Caco-2 (cell line): ENCODE measurements around the gene ENO3. TPM values are rescaled to one million over a fixed set of nuclear protein-coding genes. Genes with fewer than 3 reads are reported as not detected.

Source experiments
- BruUV-seq: library from RNA; stranded (reverse); fragments of 400-500 nt; replicated peaks from 2 replicates; lab custom pipeline; 2021; lab: Mats Ljungman, UMichigan
- CTCF ChIA-PET: fragments of 300-600 bp; sonication (Branson Sonifier 250); formaldehyde crosslinking; loops from one replicate; lab custom pipeline; 2022; ENCODE audit warnings: antibody characterized with exemption; lab: Charles Lee
- POLR2A ChIA-PET: fragments of 300-600 bp; sonication (Branson Sonifier 250); formaldehyde crosslinking; loops from one replicate; lab custom pipeline; 2022; ENCODE audit warnings: antibody characterized with exemption; lab: Charles Lee
- DNase-seq, 2 experiments: peaks; one replicate each; pipeline versions ENCODE4 v3.0.0 to v3.0.0-alpha.2; 2020 to 2022
- H3K27me3 ChIP-seq: replicated peaks from 2 replicates; pipeline ENCODE4 v1.6.0; 2011; ENCODE audit warnings: low read length; ENCODE audit not compliant: control insufficient read depth, insufficient read depth
- H3K36me3 ChIP-seq: 2 replicates; pipeline ENCODE4 v1.5.1; 2011; ENCODE audit warnings: low read length; ENCODE audit not compliant: control insufficient read depth, insufficient read depth
- H3K4me1 ChIP-seq: fragments of 250-450 bp; sonication (Bioruptor Pico); 2 replicates; pipeline ENCODE4 v1.5.1; 2020; ENCODE audit warnings: mild to moderate bottlenecking
- H3K4me3 ChIP-seq: 2 replicates; pipeline ENCODE4 v1.5.1; 2011; ENCODE audit warnings: low read depth, mild to moderate bottlenecking, control low read depth, low read length
- H3K9me3 ChIP-seq: fragments of 250-450 bp; sonication (Bioruptor Pico); 2 replicates; pipeline ENCODE4 v1.5.1; 2020; ENCODE audit warnings: mild to moderate bottlenecking, moderate library complexity
- H3K27ac Mint-ChIP-seq: one replicate; pipeline ENCODE4 v1.8.0; 2022; ENCODE audit warnings: mixed read lengths; ENCODE audit not compliant: unreplicated experiment
- H3K27me3 Mint-ChIP-seq: one replicate; pipeline ENCODE4 v1.8.0; 2022; ENCODE audit warnings: mixed read lengths; ENCODE audit not compliant: insufficient read depth, unreplicated experiment
- H3K36me3 Mint-ChIP-seq: one replicate; pipeline ENCODE4 v1.8.0; 2022; ENCODE audit warnings: mild to moderate bottlenecking, mixed read lengths; ENCODE audit not compliant: insufficient read depth, unreplicated experiment
- H3K4me1 Mint-ChIP-seq: one replicate; pipeline ENCODE4 v1.8.0; 2022; ENCODE audit warnings: low read depth, mixed read lengths; ENCODE audit not compliant: unreplicated experiment
- H3K4me3 Mint-ChIP-seq: one replicate; pipeline ENCODE4 v1.8.0; 2022; ENCODE audit warnings: mild to moderate bottlenecking, moderate library complexity, mixed read lengths; ENCODE audit not compliant: unreplicated experiment
- H3K9me3 Mint-ChIP-seq: one replicate; pipeline ENCODE4 v1.8.0; 2022; ENCODE audit warnings: mixed read lengths; ENCODE audit not compliant: unreplicated experiment
- CTCF ChIP-seq, 2 experiments: fragments of 200-600 bp in 1 of 2; IDR thresholded peaks; 1 replicate in 1 of 2; 2 replicates in 1 of 2; pipeline versions ENCODE4 v1.5.1 to v1.8.0; 2011 to 2022; ENCODE audit warnings: antibody characterized with exemption in 1 of 2, control low read depth in 1 of 2, inconsistent platforms in 1 of 2, low read depth in 1 of 2, low read length in 1 of 2, mild to moderate bottlenecking in 1 of 2, moderate library complexity in 1 of 2; ENCODE audit not compliant: insufficient read depth in 1 of 2, severe bottlenecking in 1 of 2, unreplicated experiment in 1 of 2
- intact Hi-C: fragments of 100-400 bp; cut with micrococcal nuclease; formaldehyde crosslinking; loops from one replicate; pipeline ENCODE4 v1.10.0; 2022; ENCODE audit not compliant: unreplicated experiment
- total RNA-seq: library from RNA; stranded (reverse); gene quantifications from 2 replicates; pipeline ENCODE4 v1.2.3, GENCODE V29; 2022

The ENO3 gene
- total RNA-seq, 1 experiment from 2014 or later = 8.1 TPM

GRCh38 chr17:4928881-4929280 is 22.0 kb upstream of the ENO3 start:
- Mint-ChIP-seq H3K4me3 (no peak overlapping the region), H3K4me1 (no peaks in the 10 kb centered on the region), H3K9me3 (no peaks in the 10 kb centered on the region), H3K27ac (no peak overlapping the region), H3K27me3 (no peaks in the 10 kb centered on the region), H3K36me3 (peaks cover 7% of the 10 kb centered on the region)
- H3K36me3 ChIP-seq = no peaks in the 10 kb centered on the region
- ChIA-PET POLR2A (no interaction called here), CTCF (no interaction called here)
- DNase-seq = no peak
- no peak overlapping the region for H3K4me3 ChIP-seq
- BruUV-seq = no TSS peak
- H3K4me1 ChIP-seq = no peaks in the 10 kb centered on the region
- intact Hi-C loops = no loop called here
- no peaks in the 10 kb centered on the region for H3K9me3 ChIP-seq
- no peak for TF ChIP-seq CTCF (IDR thresholded peaks at IDR 0.05; ENCODE audit: insufficient read depth in 1 of 2, low read depth in 1 of 2, low read length in 1 of 2, severe bottlenecking in 1 of 2, unreplicated experiment in 1 of 2)
- H3K27me3 ChIP-seq = no peaks in the 10 kb centered on the region

GRCh38 chr17:4931963-4932362 is 19.0 kb upstream of the ENO3 start, which contains the start of gene GP1BA:
TSS of gene GP1BA (plus strand) at chr17:4932277. CDS start at chr17:4932605, 328 bp downstream.
- H3K36me3 Mint-ChIP-seq = peaks cover 12% of the 10 kb centered on the region
- BruUV-seq = no TSS peak

GRCh38 chr17:4932756-4933155 is 18.2 kb upstream of the ENO3 start:
- no peaks in the 10 kb centered on the region for H3K4me1 ChIP-seq
- BruUV-seq = no TSS peak
- ChIA-PET CTCF (no interaction called here), POLR2A (no interaction called here)
- H3K36me3 ChIP-seq = no peaks in the 10 kb centered on the region
- Mint-ChIP-seq H3K9me3 (no peaks in the 10 kb centered on the region), H3K4me1 (no peaks in the 10 kb centered on the region), H3K4me3 (no peak overlapping the region), H3K27ac (no peak overlapping the region), H3K36me3 (peaks cover 12% of the 10 kb centered on the region), H3K27me3 (no peaks in the 10 kb centered on the region)
- H3K9me3 ChIP-seq = no peaks in the 10 kb centered on the region
- H3K4me3 ChIP-seq = no peak overlapping the region
- intact Hi-C loops = no loop called here
- TF ChIP-seq CTCF (IDR thresholded peaks at IDR 0.05; ENCODE audit: insufficient read depth in 1 of 2, low read depth in 1 of 2, low read length in 1 of 2, severe bottlenecking in 1 of 2, unreplicated experiment in 1 of 2) = no peak
- no peak for DNase-seq
- H3K27me3 ChIP-seq = no peaks in the 10 kb centered on the region

More at GRCh38 chr17:4931963-4932362, 19.0 kb upstream of the ENO3 start, which contains the start of gene GP1BA:
- no peaks in the 10 kb centered on the region for H3K4me1 Mint-ChIP-seq
- no peak within 1 kb of the TSS for H3K27ac Mint-ChIP-seq
- Histone ChIP-seq H3K27me3 (no peaks in the 10 kb centered on the region), H3K36me3 (no peaks in the 10 kb centered on the region), H3K4me1 (no peaks in the 10 kb centered on the region), H3K9me3 (no peaks in the 10 kb centered on the region), H3K4me3 (no peak within 1 kb of the TSS)
- ChIA-PET POLR2A (no interaction called here), CTCF (no interaction called here)
- no peak for TF ChIP-seq CTCF (IDR thresholded peaks at IDR 0.05; ENCODE audit: insufficient read depth in 1 of 2, low read depth in 1 of 2, low read length in 1 of 2, severe bottlenecking in 1 of 2, unreplicated experiment in 1 of 2)
- no peaks in the 10 kb centered on the region for H3K27me3 Mint-ChIP-seq
- intact Hi-C loops = no loop called here
- DNase-seq = no peak
- H3K9me3 Mint-ChIP-seq = no peaks in the 10 kb centered on the region
- H3K4me3 Mint-ChIP-seq = no peak within 1 kb of the TSS
